HS-5 (cell line): ENCODE data around the gene GRIA2.
"Not testable (repeated sequence)": the region's sequence is repeated elsewhere in the genome, so short reads cannot be mapped to it uniquely, and the experiment has no call there.

Experiments
- DNase-seq: peaks from one replicate; pipeline ENCODE4 v3.0.0-alpha.2; 2012; ENCODE audit warnings: low read depth

GRIA2 gene

GRCh38 chr4:157220371-157220881, at the start of gene GRIA2:
GRIA2 (plus strand) TSS chr4:157220728; CDS start chr4:157221043, 315 bp downstream.
- DNase-seq, result no peak

GRCh38 chr4:157172011-157172410, 48.5 kb upstream of the GRIA2 start:
- DNase-seq, result peak; percentile 9

- not testable (repeated sequence) for DNase-seq
Measured at GRCh38 chr4:157180268-157180667, 40.3 kb upstream of the GRIA2 start.

- no peak for DNase-seq
Measured at GRCh38 chr4:157184300-157184699, 36.2 kb upstream of the GRIA2 start.

GRCh38 chr4:157185363-157185762, 35.2 kb upstream of the GRIA2 start:
- no peak for DNase-seq

GRCh38 chr4:157195374-157195773, 25.2 kb upstream of the GRIA2 start:
- DNase-seq, result no peak

- DNase-seq, result no peak
Measured at GRCh38 chr4:157196046-157196445, 24.5 kb upstream of the GRIA2 start.

- DNase-seq, result no peak
Measured at GRCh38 chr4:157204634-157205244, 15.8 kb upstream of the GRIA2 start.

GRCh38 chr4:157217708-157218107, 2.8 kb upstream of the GRIA2 start:
- DNase-seq, result peak; percentile 10

GRCh38 chr4:157219711-157220370, 687 bp upstream of the GRIA2 start:
- DNase-seq, result no peak

- DNase-seq, result no peak
Measured at GRCh38 chr4:157221426-157221894, 932 bp downstream of the GRIA2 start.

GRCh38 chr4:157221895-157222770, 1.6 kb downstream of the GRIA2 start:
- no peak for DNase-seq

GRCh38 chr4:157222771-157223160, 2.2 kb downstream of the GRIA2 start:
- DNase-seq, result no peak

GRCh38 chr4:157223456-157223855, 2.9 kb downstream of the GRIA2 start:
- DNase-seq, result no peak

- DNase-seq, result no peak
Measured at GRCh38 chr4:157225096-157225495, 4.6 kb downstream of the GRIA2 start.

- DNase-seq, result no peak
Measured at GRCh38 chr4:157226035-157226434, 5.5 kb downstream of the GRIA2 start.

GRCh38 chr4:157226601-157227000, 6.1 kb downstream of the GRIA2 start:
- DNase-seq, result no peak

- DNase-seq, result no peak
Measured at GRCh38 chr4:157231525-157231924, 11.0 kb downstream of the GRIA2 start.

- no peak for DNase-seq
Measured at GRCh38 chr4:157242871-157243270, 22.3 kb downstream of the GRIA2 start.

- DNase-seq, result no peak
Measured at GRCh38 chr4:157244348-157244747, 23.8 kb downstream of the GRIA2 start.

GRCh38 chr4:157245351-157245750, 24.8 kb downstream of the GRIA2 start:
- DNase-seq, result no peak

- no peak for DNase-seq
Measured at GRCh38 chr4:157246964-157247363, 26.4 kb downstream of the GRIA2 start.

GRCh38 chr4:157258165-157258564, 37.6 kb downstream of the GRIA2 start:
- not testable (repeated sequence) for DNase-seq
